Stimulated activated CD4-positive, alpha-beta T cell treated with anti-CD3 and anti-CD28 coated beads, Interleukin-2, amount 100 ng/mL, for 24 hours (primary cell): ENCODE measurements around the gene MAPK9.
"Not testable (repeated sequence)": the region's sequence is repeated elsewhere in the genome, so short reads cannot be mapped to it uniquely, and the experiment has no call there.

Experiments used
- DNase-seq, 2 donors: peaks; one replicate each; pipeline ENCODE4 v3.0.0-alpha.2; 2020

Gene MAPK9

DNA sequence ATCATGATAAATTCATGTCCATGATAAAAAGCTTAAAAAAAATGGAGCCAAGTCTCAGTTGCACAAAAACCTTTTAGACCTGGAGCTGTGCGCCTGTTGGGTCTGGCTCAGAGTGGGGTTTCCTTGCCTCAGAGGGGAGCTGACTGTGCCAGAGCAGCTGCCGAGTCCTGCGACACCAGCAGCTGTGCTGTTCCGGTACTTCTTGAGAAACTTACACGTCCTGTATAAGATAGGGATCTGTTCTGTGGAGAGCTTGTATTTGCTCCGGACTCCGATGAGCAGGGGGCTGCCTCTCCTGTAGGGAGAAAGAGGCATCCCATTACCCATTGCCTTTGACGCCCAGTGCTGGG is 32.7 kb upstream of the MAPK9 start:
- no peak for DNase-seq

DNA sequence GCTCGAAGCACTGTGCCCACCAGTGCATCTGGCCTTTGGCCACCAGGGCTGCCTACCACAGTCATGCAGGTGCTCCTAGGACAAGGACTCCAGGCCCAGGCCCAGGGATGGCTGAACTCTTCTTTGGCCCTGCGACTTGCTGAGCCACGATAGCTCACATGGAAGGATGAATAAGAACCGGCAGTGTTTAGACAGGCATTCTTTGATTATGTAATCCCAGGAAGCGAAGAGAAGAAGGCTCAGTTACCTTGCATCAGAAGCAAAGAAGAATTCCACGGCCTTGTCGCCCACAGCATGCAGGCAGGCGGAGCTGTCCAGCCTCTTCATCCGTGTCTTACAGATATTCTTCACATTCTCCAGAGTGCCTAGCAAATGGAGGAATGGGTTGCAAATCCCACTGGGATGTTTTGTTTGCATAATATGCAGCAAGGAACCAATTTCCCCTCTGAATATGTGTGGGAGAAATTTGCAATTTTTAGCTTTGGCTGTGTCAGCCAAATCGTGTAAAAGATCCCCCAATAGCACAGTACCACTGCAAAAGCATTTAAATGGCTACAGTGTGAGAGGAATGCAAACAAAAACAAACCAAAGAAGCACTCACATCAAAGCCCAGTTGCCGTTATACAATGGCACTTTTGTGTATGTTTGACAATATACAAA is 32.2 kb upstream of the MAPK9 start:
- no peak for DNase-seq

DNA sequence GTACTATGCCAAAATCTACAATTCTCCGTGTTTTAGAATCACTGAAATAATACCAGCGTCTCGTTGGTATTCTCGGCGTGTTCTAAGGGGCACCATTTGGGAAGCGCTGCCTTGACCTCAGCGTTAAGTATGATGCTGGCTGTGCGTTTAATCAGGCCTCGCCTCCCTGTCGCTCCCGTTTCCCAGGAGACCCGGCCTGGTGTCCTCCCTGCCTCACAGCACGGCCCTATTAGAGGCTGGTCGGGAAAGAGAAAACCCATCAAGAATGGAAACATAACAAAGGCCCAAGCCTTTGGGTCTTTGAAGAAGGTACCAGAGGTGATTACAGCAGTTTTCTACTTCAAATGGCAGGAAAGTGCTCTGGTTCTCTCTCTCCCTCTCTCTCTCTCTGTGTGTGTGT is 31.3 kb upstream of the MAPK9 start:
- DNase-seq = no peak

DNA sequence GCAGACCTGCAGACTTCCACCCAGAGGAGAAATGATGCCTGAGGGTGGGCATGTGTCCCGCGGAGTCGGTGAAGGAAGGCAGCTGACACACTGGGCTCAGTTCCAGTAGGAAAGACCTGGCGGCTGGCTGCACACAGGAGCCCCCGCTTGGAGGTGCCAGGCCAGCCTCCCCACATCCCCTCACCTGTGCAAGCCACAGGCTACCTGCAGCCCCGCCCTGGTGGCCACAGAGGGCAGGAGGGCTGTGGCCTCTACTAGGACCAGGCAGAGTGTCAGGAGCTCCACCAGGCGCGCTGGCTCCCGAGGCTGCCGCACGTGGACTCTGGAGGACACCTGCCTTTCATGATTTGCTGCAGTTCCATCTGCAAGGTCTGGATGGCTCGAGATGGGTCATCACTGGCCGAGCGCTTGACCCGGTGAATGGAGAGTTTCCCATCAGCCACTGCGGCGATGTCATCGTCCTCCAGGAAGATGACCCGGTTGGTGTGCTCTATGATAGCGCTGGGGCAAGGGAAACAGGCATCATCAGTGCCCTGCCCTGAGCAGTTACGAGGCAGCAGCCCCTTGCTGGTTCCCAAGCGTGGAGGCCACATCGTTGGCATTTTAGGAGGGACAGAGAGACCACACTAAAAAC is 26.7 kb upstream of the MAPK9 start:
- no peak for DNase-seq

DNA sequence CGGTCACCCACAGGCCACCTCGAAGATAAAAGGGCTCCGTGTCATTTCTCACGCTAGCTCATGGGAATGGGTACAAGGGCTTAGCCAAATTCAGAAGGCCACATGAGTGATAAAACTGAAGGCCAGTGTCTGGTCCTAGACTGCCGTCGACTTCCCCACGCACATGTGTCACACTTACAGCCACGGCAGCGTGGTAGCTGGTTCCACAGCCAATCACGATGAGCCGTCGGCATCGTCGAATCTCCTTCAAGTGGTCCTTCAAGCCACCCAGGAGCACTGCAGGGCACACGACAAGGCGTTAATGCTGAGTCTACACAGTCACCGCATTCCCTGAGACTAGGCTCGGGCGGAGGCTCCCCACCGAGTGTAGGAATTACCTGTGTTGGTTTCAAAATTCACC is 24.7 kb upstream of the MAPK9 start:
- DNase-seq = no peak

DNA sequence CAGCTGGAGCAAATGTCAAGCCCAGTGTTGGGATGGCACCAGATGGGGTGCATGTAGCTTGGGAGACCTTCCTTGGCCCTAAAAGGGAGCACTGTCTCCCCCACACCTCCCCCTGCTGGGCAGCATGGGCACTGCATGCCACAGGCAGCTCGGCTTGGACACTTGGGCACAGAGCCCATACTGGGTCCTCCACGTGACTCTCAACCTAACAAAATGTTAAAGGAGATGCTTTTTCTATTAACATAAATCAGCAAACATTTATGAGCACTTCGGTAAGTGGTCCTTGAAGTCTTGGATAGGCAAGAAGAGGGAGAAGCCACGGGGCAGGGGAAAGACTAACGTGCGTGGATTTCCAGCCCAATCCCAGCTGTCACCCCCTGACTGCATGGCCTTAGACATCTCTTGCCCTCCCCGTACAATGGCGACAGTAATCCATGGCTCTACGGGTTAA is 23.9 kb upstream of the MAPK9 start:
- DNase-seq = peak; percentile 82 to 84

DNA sequence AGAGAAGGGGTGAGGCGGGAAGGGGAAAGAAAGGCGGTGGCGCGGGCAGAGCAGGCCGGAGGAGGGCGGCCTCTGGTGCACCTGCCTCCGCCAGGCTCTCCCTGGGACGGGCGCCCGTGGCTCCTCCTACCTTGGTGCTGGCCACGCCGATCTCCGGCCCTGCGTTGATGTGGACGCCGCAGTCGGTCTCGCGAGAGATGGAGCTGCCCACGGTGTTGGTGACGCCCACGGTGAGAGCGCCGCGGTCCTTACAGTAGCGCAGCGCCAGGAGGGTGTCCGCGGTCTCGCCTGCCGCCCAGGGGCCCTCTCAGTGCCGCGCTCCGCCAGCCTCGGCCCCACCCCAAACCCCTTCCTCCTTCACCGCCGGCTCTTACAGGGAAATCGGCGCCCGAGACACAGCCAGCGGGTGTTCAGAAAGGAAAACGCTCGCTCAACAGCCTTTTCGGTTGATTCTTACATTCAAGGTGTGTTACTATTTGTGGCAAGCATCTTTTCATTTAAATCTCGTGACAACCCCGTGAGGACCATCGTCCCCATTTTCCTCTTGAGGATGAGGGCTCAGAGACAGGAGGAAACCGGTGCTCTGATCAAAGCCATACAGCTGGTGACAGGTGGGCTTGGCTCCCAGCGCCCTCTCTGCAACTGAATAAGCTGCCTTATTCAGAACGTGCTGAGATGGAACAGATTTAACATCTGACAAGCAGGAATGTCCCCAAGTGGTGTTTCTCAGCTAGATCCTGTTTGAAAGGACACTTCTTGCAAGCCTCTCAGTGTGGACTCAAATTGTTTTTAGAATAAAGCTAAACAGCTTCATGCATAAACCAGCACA is 22.0 kb upstream of the MAPK9 start:
- DNase-seq = peak; percentile 39 to 80

DNA sequence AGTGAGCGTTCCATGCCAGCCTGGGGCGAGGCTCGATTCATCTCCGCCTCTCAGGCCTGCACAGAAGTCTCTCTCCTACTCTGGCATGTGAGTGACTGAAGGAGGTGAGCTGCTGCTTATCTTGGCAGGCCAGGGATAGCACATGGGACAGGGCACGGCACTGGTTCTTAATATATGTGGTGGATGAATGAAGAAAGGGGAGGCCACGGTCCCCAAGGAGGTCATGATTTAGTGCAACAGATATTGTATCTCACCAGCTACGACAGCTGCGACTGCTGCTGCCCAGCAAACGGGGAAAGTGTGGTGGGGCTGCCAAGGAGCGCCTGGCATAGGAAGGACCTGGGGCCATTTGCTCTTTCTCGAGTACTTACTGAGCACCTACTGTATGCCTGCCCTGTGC is 19.3 kb upstream of the MAPK9 start:
- no peak for DNase-seq

DNA sequence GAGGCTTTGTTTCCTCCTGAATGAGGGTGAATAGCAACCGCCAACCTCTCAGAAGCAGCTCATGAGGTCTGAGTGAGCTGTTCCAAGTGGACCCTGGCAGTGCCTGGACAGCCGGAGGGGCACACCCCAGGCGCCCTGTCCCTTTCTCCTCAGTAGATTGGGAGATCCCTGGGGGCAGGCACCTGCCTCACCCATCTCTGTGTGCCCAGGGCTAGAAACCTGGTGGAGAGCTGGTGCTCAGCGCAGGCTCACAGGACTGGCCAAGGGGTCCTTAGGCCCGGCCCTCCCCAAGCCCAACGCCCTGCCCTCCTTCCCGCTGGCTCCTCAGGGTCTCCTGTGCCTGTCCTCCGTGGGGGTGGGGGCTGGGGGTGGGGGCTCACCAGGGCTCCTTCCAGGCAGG is 14.9 kb upstream of the MAPK9 start:
- no peak for DNase-seq

DNA sequence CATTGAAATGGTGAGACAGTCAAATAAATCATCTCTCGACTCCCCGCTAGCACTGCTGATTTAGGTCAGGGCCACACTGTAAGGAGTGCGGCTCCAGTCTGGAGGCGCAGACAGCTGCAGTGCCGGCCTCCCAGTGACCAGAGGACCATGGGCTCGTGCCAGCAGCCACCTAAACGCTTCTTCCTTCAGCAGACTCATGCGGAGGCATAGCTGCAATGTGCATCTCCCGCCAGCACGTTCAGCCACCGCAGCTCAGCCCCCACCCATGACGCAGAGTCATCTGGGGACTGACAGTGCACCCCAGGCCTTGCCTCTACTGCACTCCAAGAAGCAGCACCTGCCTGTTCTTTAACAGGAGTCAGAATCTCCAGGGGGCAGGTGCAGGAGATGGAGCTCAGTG is 13.6 kb upstream of the MAPK9 start:
- no peak for DNase-seq

DNA sequence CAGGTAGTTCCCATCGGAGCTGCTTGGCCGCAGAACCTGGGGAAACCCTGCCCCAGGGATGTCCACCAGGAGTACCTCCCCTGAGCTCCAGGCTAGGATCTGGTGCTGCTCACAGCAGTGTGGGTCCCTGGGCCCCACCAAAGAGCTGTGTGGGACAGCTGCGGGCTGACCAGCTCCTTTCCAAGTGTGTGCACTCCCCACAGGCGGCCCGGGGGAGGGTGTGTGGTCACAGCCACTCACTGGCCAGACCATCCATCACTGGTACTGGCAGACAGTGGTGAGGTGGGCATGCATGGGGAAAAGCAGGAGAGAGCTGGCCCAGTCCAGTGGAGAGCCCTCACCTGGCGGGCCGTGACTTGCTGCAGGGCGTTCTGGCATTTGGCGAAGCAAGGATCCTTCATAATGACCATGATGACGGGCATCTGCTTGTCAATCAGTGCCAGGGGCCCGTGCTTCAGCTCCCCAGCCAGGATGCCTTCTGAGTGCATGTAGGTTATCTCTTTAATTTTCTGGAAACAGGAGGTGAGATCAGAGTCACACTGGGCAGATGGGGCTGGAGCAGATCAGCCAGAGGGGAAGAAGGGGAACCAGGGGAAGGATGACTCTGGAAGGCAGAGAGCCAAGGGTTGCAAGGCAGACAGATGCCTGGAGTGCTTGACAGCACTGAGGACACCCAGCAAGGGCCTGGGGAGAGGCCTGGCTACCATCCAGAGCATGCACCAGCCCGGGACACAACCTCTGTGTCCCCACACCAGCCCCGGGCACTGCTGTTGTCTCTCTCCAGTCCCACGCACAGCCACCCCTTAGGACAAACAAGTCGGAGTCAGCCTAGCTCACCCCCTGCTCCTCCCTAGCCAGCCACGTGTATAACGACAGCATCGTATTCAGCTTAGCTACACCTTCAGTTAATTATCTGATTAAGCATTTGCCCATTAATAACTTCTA is 12.8 kb upstream of the MAPK9 start:
- DNase-seq = no peak

DNA sequence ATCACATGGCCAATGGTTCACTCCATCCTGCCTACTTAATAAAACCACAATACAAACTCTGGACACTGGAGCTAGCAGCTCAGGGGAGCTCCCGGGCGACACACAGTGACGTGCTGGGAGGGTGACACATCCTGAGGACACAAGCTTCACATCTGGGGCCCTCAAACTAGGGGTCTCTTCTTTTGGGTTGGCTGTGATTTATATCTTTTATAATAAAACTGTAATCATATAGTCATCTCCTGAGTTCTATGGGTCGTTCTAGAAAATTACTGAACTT is 12.1 kb upstream of the MAPK9 start:
- DNase-seq = no peak

DNA sequence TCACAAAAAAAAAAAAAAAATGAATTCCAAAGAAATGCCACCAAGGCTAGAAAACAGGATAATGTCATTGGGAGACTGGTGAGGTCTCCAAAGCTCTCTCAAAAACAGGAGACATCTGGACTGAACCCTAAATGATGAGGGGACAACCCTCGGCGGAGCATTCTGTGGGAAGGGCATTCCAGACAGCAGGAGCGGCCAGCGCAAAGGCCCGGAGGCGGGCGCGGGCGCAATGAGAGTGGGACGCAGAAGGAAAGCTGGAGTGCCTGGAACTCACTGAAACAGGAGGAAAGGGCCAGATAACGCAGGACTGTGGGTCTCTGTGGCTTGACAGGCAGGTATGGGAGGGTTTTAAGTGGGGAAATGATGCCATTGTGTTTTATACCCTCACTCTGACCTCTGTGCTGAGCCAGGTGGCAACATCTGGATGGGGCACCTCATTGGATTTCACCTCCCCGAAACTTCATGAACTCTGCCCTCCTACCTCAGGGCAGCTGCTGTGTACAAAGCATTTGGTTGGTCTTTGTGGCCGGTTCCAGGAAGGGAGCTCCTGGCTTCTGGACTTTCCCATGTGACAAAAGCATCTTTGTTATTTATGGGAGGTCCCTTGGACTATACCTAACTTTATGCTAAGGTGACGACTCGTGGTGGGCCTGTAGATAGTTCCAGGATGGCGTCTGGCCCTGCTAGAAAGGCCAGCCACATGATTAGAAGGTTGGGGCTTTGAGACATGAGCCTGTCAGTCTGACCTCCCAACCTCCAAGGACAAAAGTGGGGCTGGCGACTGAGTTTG is 11.5 kb upstream of the MAPK9 start:
- DNase-seq = no peak

DNA sequence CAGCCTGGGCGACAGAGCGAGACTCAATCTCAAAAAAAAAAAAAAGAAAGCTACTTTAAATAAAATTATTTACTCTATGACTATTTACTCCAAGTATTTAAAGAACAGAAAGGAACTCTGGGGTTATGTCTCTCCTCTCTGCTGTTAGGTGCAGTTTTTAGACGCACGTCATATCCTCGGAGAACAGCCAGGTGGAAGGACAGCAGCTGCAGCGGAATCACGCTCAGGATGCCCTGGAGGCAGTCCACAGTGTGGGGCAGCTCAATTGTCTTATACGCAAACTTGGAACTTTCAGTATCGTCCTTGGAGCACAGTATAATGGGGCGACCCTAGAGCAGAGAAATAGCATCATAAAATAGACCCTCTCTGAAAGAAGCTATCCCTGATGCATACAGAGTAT is 10.4 kb upstream of the MAPK9 start:
- DNase-seq = no peak

DNA sequence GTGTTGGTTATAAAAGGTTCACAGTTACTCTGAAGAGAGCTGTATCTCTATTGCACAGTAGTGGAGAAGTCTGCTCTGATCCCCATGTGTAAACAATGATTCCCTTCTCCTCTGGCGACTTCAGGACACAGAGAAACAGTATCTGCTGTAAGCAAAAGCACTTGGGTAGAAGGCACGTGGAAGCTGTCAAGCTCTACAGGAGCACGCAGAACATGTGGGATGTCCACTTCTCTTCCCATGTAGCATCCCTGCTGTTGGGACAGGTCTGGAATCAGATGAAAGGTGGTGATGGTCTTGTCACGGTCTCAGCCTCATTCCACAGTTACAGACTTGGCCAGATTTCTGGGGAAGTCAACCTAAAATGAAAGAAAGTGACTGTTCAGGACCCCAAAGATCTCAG is 9.4 kb upstream of the MAPK9 start:
- DNase-seq = no peak

DNA sequence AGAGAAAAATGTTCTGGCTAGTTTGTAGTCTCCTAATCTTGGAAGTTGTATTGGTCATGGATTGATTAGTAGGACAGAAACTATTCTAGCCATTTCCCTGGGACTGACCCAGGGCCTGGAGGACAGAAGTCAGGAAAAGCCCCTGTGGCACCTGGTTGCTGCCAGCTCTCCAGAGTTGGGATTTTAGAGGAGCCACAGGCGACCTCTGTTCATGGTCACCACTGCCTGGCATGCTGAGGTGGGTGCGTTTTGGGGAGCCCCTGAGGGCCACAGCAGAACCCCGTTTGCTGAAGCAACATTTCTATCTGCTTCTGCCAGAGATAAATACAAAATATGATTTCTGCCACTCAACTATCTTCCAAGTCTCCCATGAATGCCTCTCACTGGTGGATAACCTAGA is 7.6 kb upstream of the MAPK9 start:
- no peak for DNase-seq

DNA sequence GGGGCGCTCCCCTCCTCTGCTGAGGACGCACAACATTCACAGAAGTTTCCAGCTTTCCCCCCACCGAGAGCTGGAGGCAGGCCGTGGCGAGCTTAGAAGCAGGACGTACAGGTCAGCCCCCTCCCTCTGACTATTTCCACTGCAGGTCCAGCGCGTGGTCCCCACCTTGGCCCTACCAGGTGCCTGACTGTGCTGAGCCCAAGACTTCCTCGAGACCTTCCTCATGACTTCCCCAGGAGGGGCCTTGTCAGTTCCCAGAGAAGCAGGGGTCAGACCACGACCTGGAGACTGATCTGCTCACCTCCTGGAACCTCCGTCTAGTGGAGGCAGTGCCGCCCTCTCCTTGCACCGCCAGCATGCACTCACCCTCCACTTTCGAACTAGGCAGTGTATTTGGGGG is 7.1 kb upstream of the MAPK9 start:
- not testable (repeated sequence) for DNase-seq

DNA sequence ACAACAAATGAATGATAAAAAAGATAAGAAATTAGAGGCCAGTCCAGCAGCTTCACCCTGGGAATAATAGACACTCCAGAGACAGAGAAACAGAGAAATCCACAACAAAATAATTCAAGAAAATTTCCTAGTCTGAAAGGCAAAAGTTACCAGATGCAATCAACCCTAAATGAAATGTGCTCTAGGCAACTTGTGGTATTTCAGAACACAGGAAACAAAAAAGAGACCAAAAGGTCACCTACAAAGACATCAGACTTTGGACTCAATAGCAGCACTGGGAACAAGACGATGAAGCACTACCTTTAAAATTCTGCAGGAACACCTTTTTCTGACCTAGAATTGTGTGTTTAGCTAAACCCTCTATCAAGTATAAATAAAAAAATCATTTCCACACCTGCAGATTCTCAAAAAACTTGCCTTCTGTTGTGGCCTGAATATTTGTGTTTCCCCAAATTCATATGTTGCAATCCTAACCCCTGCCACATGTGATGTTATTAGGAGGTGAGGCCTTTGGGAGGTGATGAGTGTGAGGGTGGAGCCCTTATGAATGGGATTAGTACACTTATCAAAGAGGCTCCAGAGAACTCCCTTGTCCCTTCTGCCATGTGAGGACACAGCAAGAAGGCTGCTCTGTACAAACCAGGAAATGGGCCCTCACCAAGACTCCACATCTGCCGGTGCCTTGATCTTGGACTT is 5.9 kb upstream of the MAPK9 start:
- no peak for DNase-seq

DNA sequence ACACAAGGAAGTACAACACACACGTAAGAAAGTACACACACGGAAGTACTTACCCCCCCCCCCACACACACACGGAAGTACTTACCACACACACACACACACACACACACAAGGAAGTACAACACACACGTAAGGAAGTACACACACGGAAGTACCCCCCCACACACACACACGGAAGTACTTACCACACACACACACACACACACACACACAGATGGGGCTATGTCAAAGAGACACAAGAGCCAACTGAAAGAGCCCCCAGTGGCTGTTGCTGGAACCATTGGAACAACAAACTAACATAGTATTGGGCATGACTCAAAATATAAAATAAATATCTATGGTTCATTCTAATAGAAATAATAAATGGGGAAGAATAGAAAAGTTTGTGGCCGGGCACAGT is 4.9 kb upstream of the MAPK9 start:
- DNase-seq = no peak

DNA sequence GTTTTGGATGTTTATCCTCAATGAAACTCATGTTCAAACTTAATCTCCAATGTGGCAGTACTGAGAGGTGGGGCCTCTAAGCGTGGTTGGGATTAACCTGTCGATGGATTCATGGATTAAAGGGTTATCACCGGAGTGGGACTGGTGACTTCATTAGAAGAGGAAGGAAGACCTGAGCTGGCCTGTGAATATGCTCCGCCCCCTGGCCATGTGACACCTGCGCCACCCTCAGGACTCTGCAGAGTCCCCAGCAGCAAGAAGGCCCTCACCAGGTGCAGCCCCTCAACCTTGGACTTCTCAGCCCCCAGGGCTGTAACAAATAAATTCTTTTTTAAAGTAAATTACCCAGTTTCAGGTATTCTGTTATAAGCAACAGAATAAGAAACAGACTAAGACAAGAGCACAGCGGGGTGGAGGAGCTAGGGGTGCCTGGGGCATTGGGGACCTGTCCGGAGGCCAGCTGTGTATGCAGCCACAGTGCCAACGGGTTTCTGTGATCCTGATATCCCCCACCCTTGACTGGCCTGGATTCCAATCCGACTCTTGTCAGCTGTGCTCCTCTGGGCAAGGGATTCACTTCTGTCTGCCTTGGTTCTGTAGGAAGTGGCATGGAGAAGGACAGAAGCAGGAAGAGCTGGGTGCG is 3.2 kb upstream of the MAPK9 start:
- DNase-seq = no peak

DNA sequence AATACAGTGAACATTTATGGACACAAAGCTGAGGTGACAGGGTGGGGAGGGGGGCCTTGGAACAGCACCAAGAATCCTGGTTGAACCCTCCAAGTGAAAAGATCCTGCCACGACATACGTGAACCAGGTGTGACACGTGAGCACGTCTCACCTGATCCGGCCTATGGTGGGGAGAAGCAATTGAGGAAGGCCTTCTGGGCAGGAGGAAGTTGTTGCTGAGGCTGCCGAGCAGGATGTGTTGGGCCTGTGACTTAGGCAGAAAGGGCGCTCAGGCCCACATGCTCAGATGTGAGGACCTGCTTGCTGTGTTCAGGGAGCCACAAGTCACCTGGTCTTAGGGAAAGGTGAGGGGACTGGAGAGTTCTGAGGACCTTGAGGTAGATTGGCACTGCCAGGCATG is 2.5 kb upstream of the MAPK9 start:
- DNase-seq = no peak
